Mesothelial cell of epicardium (in vitro differentiated cells): ENCODE results near the gene SLC4A3. TPM values are rescaled to one million over a fixed set of nuclear protein-coding genes. Genes with fewer than 3 reads are reported as not detected.

Experiments
- DNase-seq, 2 experiments: peaks; one replicate each; pipeline ENCODE4 v3.0.0; 2021; ENCODE audit warnings: low spot score in 2 of 2; ENCODE audit not compliant: unreplicated experiment in 2 of 2
- H3K27ac Mint-ChIP-seq: 2 replicates; pipeline ENCODE4 v1.8.0; 2021; ENCODE audit warnings: mixed read lengths
- H3K27me3 Mint-ChIP-seq: 2 replicates; pipeline ENCODE4 v1.8.0; 2021; ENCODE audit warnings: low read depth, mixed read lengths
- H3K36me3 Mint-ChIP-seq: 2 replicates; pipeline ENCODE4 v1.8.0; 2021; ENCODE audit warnings: mixed read lengths
- H3K4me1 Mint-ChIP-seq: 2 replicates; pipeline ENCODE4 v1.8.0; 2021; ENCODE audit warnings: mixed read lengths
- H3K4me3 Mint-ChIP-seq: 2 replicates; pipeline ENCODE4 v1.8.0; 2021; ENCODE audit warnings: mild to moderate bottlenecking, moderate library complexity, mixed read lengths
- H3K9me3 Mint-ChIP-seq: 2 replicates; pipeline ENCODE4 v1.8.0; 2021; ENCODE audit warnings: mixed read lengths
- total RNA-seq: library from RNA; stranded (reverse); gene quantifications from 3 replicates; pipeline ENCODE4 v1.2.1, GENCODE V29; 2021
- TF ChIP-seq, protein P1 (sequence below): fragments of 200-600 bp; sonication (generic); IDR thresholded peaks from one replicate; pipeline ENCODE4 v1.5.0; 2021; ENCODE audit warnings: antibody characterized with exemption; ENCODE audit not compliant: unreplicated experiment

SLC4A3 gene
- total RNA-seq, 1 donor from 2014 or later = 23.6 TPM

DNA sequence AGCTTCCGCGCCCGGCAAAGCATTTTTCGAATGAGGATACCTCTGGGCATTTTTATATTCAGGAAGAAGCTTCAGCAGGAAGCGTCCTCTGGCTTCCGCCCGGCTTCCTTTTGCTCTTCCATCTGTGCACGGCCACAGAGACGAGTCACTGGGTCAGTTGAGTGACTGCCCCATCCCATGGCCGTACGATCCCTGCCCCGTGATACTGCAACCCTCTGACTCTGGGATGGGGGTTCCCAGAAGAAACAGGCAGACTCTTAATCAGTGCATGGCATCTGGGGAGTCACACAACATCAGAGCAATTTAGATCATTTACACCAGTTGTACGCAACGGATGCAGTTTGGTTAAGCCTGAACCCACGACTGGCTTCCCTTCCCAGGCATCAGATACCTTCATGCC is 40.9 kb downstream of the SLC4A3 start:
- Mint-ChIP-seq H3K27ac (no peak overlapping the region), H3K4me3 (no peak overlapping the region), H3K4me1 (peaks cover 7% of the 10 kb centered on the region), H3K9me3 (no peaks in the 10 kb centered on the region), H3K36me3 (no peaks in the 10 kb centered on the region), H3K27me3 (no peaks in the 10 kb centered on the region)
- no peak for DNase-seq
- TF ChIP-seq, protein P1, sequence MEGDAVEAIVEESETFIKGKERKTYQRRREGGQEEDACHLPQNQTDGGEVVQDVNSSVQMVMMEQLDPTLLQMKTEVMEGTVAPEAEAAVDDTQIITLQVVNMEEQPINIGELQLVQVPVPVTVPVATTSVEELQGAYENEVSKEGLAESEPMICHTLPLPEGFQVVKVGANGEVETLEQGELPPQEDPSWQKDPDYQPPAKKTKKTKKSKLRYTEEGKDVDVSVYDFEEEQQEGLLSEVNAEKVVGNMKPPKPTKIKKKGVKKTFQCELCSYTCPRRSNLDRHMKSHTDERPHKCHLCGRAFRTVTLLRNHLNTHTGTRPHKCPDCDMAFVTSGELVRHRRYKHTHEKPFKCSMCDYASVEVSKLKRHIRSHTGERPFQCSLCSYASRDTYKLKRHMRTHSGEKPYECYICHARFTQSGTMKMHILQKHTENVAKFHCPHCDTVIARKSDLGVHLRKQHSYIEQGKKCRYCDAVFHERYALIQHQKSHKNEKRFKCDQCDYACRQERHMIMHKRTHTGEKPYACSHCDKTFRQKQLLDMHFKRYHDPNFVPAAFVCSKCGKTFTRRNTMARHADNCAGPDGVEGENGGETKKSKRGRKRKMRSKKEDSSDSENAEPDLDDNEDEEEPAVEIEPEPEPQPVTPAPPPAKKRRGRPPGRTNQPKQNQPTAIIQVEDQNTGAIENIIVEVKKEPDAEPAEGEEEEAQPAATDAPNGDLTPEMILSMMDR = no peak

DNA sequence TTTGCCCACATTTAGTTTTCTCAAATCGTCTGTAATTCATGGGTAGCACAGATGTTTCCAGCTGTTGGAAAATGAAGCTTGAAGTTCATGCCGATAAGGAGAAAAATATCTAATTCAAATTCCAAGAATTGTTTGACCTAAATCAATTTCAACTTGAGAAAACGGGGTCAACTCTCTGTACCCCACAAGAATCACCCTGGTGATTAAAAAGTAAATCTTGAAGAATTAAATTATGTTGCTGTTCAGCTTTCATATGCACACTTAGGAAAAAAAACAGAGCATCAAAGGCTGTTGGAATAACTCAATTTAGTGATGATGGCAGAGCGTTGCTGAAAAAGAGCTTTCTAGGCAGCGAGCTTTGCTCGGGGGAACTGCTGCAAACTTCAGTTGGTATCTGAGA is 43.0 kb downstream of the SLC4A3 start:
- H3K9me3 Mint-ChIP-seq = no peaks in the 10 kb centered on the region
- H3K4me1 Mint-ChIP-seq = peaks cover 1% of the 10 kb centered on the region
- H3K36me3 Mint-ChIP-seq = no peaks in the 10 kb centered on the region
- no peak overlapping the region for H3K27ac Mint-ChIP-seq
- DNase-seq = no peak
- TF ChIP-seq, protein P1 = no peak
- no peak overlapping the region for H3K4me3 Mint-ChIP-seq
- peaks cover 2% of the 10 kb centered on the region for H3K27me3 Mint-ChIP-seq

DNA sequence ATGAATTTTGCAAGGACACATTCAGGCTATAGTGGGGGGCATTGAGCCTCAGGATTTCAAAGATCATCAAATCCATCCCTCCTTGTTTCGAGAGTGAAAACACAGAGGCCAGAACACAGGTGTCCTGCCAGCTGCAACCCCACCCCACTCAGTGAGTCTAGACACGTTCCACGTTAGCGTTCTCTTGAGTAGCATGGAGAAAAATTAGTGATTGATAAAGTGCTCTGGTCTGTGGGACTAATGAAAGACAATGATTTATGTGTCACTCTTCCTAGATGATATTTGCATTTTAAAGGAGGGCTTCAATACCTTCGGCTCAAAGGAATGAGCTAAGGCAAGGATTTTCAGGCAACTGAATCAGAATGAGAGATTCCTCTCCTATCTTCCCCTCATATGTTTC is 43.8 kb downstream of the SLC4A3 start:
- H3K36me3 Mint-ChIP-seq = no peaks in the 10 kb centered on the region
- no peak for DNase-seq

DNA sequence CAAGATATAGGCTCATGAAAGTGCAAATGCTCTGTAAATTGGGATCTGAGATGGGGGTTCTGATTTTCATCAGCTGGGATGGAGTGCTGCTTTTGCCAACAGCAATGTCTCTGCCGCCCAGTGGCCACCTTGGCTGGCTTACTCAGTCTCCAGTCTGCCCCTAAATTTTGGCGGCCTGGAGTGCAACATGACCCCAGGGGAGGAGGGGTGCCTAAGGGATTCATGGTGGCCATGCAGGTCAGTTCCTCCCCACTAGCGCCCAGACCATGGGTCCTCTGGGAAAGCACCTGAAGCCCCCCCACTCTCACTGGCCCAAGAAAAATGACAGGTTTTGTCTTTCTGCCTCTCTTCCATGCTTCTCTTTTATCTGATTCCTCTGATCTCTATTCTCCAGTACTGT is 45.0 kb downstream of the SLC4A3 start:
- Mint-ChIP-seq H3K36me3 (no peaks in the 10 kb centered on the region), H3K4me1 (no peaks in the 10 kb centered on the region), H3K4me3 (no peak overlapping the region), H3K27me3 (peaks cover 2% of the 10 kb centered on the region), H3K9me3 (no peaks in the 10 kb centered on the region), H3K27ac (no peak overlapping the region)
- TF ChIP-seq, protein P1 = no peak
- no peak for DNase-seq

More for the DNA sequence above, 43.8 kb downstream of the SLC4A3 start:
- no peaks in the 10 kb centered on the region for H3K9me3 Mint-ChIP-seq
- H3K4me1 Mint-ChIP-seq = no peaks in the 10 kb centered on the region
- no peak overlapping the region for H3K27ac Mint-ChIP-seq
- TF ChIP-seq, protein P1 = no peak
- no peak overlapping the region for H3K4me3 Mint-ChIP-seq
- H3K27me3 Mint-ChIP-seq = peaks cover 2% of the 10 kb centered on the region

DNA sequence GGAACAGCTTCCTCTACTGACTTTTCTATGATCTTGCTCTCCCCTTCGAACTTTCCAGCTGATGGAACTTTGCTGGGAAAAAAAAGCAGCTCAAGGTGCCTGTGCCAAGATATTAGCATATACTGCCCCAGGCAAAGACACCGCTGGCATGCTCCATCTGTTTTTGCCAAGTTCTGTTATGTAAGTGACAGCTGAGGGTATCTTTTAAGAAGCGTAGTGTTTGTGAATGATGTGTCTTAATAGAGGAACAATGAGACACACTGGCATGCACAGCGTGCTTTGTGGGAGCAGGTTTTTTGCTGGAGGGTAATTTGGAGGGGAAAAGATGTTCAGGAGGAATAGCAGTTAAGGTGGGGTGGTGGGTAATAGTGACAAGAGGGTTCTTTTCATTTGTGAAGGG is 47.8 kb downstream of the SLC4A3 start:
- TF ChIP-seq, protein P1 = no peak
- H3K27ac Mint-ChIP-seq = no peak overlapping the region
- DNase-seq = no peak
- H3K4me1 Mint-ChIP-seq = no peaks in the 10 kb centered on the region
- H3K27me3 Mint-ChIP-seq = peaks cover 2% of the 10 kb centered on the region
- H3K9me3 Mint-ChIP-seq = no peaks in the 10 kb centered on the region
- H3K36me3 Mint-ChIP-seq = no peaks in the 10 kb centered on the region
- H3K4me3 Mint-ChIP-seq = no peak overlapping the region

- H3K27me3 Mint-ChIP-seq = peaks cover 2% of the 10 kb centered on the region
These were observed 49.2 kb downstream of the SLC4A3 start for GRCh38 chr2:219676586-219676985.

More at GRCh38 chr2:219676586-219676985, 49.2 kb downstream of the SLC4A3 start:
- TF ChIP-seq, protein P1 = no peak
- Mint-ChIP-seq H3K4me3 (no peak overlapping the region), H3K9me3 (no peaks in the 10 kb centered on the region), H3K4me1 (peaks cover 7% of the 10 kb centered on the region), H3K27ac (no peak overlapping the region), H3K36me3 (no peaks in the 10 kb centered on the region)
- no peak for DNase-seq
